Neuronal stem cell (in vitro differentiated cells): ENCODE measurements around the gene TMPRSS5.

ENCODE experiments used
- DNase-seq: peaks from one replicate; pipeline ENCODE4 v3.0.0-alpha.2; 2013; ENCODE audit warnings: low spot score
- H2AFZ ChIP-seq: one replicate; pipeline ENCODE4 v1.6.1; 2013; ENCODE audit warnings: mild to moderate bottlenecking, low read length, inconsistent platforms
- H2AK5ac ChIP-seq: 2 replicates; pipeline ENCODE4 v1.6.1; 2013; ENCODE audit warnings: low read depth, mild to moderate bottlenecking, inconsistent platforms, low read length, moderate library complexity, mixed read lengths
- H2BK120ac ChIP-seq: 2 replicates; pipeline ENCODE4 v1.6.1; 2013; ENCODE audit warnings: low read depth, mild to moderate bottlenecking, inconsistent platforms, low read length, moderate library complexity, mixed read lengths
- H2BK12ac ChIP-seq: one replicate; pipeline ENCODE4 v1.6.1; 2013; ENCODE audit warnings: low read length, inconsistent platforms
- H2BK15ac ChIP-seq: 2 replicates; pipeline ENCODE4 v1.6.1; 2013; ENCODE audit warnings: mild to moderate bottlenecking, low read length, inconsistent platforms, mixed read lengths
- H2BK5ac ChIP-seq: one replicate; pipeline ENCODE4 v1.6.1; 2013; ENCODE audit warnings: inconsistent platforms, mild to moderate bottlenecking, low read length, moderate library complexity
- H3K14ac ChIP-seq: one replicate; pipeline ENCODE4 v1.6.1; 2013; ENCODE audit warnings: low read length, inconsistent platforms
- H3K18ac ChIP-seq: 2 replicates; pipeline ENCODE4 v1.6.1; 2013; ENCODE audit warnings: low read length, inconsistent platforms
- H3K23ac ChIP-seq: 2 replicates; pipeline ENCODE4 v1.6.1; 2013; ENCODE audit warnings: low read depth, mild to moderate bottlenecking, mixed read lengths, low read length, inconsistent platforms; ENCODE audit not compliant: poor library complexity
- H3K27ac ChIP-seq: replicated peaks from 3 replicates; pipeline ENCODE4 v1.5.1; 2013; ENCODE audit warnings: low read length, inconsistent platforms
- H3K27me3 ChIP-seq, 3 experiments: 2 replicates each; pipeline ENCODE4 v1.6.1; 2013; ENCODE audit warnings: low read length in 3 of 3, mild to moderate bottlenecking in 2 of 3, inconsistent platforms in 1 of 3, low read depth in 1 of 3, mixed read lengths in 1 of 3, moderate library complexity in 1 of 3; ENCODE audit not compliant: control insufficient read depth in 3 of 3, insufficient read depth in 3 of 3
- H3K36me3 ChIP-seq, 2 donors: replicated peaks in 1 of 2; 2 replicates each; pipeline ENCODE4 v1.6.1; 2013; ENCODE audit warnings: low read length in 2 of 2; ENCODE audit not compliant: control insufficient read depth in 2 of 2, insufficient read depth in 2 of 2
- H3K4ac ChIP-seq: 2 replicates; pipeline ENCODE4 v1.6.1; 2013; ENCODE audit warnings: inconsistent platforms, mild to moderate bottlenecking, low read length, moderate library complexity
- H3K4me1 ChIP-seq, 2 donors: 1 replicate in 1 of 2; 2 replicates in 1 of 2; pipeline ENCODE4 v1.6.1; 2013; ENCODE audit warnings: low read length in 2 of 2, low read depth in 1 of 2; ENCODE audit not compliant: control insufficient read depth in 2 of 2, insufficient read depth in 1 of 2
- H3K4me2 ChIP-seq: one replicate; pipeline ENCODE4 v1.6.1; 2013; ENCODE audit warnings: mild to moderate bottlenecking, low read length, inconsistent platforms; ENCODE audit not compliant: insufficient read depth, poor library complexity, severe bottlenecking
- H3K4me3 ChIP-seq, 2 donors: 2 replicates each; pipeline ENCODE4 v1.5.1; 2013; ENCODE audit warnings: low read length in 2 of 2, mild to moderate bottlenecking in 2 of 2, inconsistent platforms in 1 of 2, moderate library complexity in 1 of 2
- H3K79me1 ChIP-seq: one replicate; pipeline ENCODE4 v1.6.1; 2013; ENCODE audit warnings: low read depth, mild to moderate bottlenecking, inconsistent platforms, low read length, moderate library complexity
- H3K9ac ChIP-seq: one replicate; pipeline ENCODE4 v1.6.1; 2013; ENCODE audit warnings: mild to moderate bottlenecking, low read depth, low read length, inconsistent platforms; ENCODE audit not compliant: poor library complexity
- H3K9me3 ChIP-seq, 2 donors: replicated peaks in 1 of 2; 2 replicates each; pipeline versions ENCODE3 to v1.6.1; 2013; ENCODE audit warnings: low read length in 2 of 2, mild to moderate bottlenecking in 2 of 2, inconsistent platforms in 1 of 2, low read depth in 1 of 2, mixed read lengths in 1 of 2, moderate library complexity in 1 of 2; ENCODE audit not compliant: control insufficient read depth in 2 of 2, insufficient read depth in 1 of 2
- H4K8ac ChIP-seq: one replicate; pipeline ENCODE4 v1.6.1; 2013; ENCODE audit warnings: low read depth, mild to moderate bottlenecking, inconsistent platforms, low read length, moderate library complexity
- H4K91ac ChIP-seq: one replicate; pipeline ENCODE4 v1.6.1; 2013; ENCODE audit warnings: low read length, low read depth, mild to moderate bottlenecking, inconsistent platforms; ENCODE audit not compliant: poor library complexity
- WGBS, 2 donors: extraction: QIAGEN DNeasy Blood & Tissue Kit; methylation state at CpG; one replicate each; pipeline ENCODE4 v1.1.7; 2013; ENCODE audit warnings: missing lambda C conversion rate in 2 of 2, mixed read lengths in 1 of 2; ENCODE audit not compliant: insufficient read length in 2 of 2, insufficient replicate concordance in 1 of 2; ENCODE audit errors: extremely low coverage in 2 of 2; 5-methylcytosine and 5-hydroxymethylcytosine counted together

Gene TMPRSS5

DNA sequence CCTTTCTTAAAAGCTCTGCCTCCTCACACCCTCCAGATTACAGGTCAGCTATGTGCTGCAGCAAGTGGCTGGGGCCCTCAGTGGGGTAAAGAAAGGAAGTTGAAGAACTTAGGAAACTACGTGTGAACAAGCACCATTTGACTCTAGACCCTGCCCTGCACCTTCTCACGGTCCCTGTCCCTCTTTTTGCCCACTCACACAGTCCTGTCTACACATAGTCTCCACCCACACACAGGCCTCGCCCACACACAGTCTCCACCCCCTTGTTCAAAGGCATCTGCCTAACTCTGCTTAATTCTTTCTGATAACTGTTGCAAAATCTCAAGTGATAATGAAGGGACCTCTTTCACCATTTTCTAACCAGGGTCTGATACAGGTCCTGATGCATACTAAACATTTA is 59.0 kb downstream of the TMPRSS5 start:
- no peak overlapping the region for H3K4me2 ChIP-seq
- H3K36me3 ChIP-seq = no peaks in the 10 kb centered on the region
- H3K14ac ChIP-seq = no peak overlapping the region
- no peak overlapping the region for H3K4ac ChIP-seq
- no peak overlapping the region for H2BK5ac ChIP-seq
- no peak overlapping the region for H3K18ac ChIP-seq
- H3K9me3 ChIP-seq = peaks cover 0 to 4% of the 10 kb centered on the region in 2 donors
- no peak overlapping the region for H2BK120ac ChIP-seq
- no peaks in the 10 kb centered on the region for H3K79me1 ChIP-seq
- H3K23ac ChIP-seq = no peak overlapping the region
- H3K27me3 ChIP-seq = peaks cover 0 to 11% (median 0%) of the 10 kb centered on the region in 3 experiments
- H2AK5ac ChIP-seq = no peak overlapping the region
- no peak overlapping the region for H4K91ac ChIP-seq
- H3K4me1 ChIP-seq = no peaks in the 10 kb centered on the region
- H3K9ac ChIP-seq = no peak overlapping the region
- H2BK15ac ChIP-seq = no peak overlapping the region
- no peak overlapping the region for H4K8ac ChIP-seq
- H2AFZ ChIP-seq = no peak overlapping the region
- no peak overlapping the region for H3K4me3 ChIP-seq
- DNase-seq = no peak
- H3K27ac ChIP-seq = no peak overlapping the region
- WGBS, 2 donors = no CpG with 5 or more reads among the region's 3 CpGs
- H2BK12ac ChIP-seq = no peak overlapping the region

DNA sequence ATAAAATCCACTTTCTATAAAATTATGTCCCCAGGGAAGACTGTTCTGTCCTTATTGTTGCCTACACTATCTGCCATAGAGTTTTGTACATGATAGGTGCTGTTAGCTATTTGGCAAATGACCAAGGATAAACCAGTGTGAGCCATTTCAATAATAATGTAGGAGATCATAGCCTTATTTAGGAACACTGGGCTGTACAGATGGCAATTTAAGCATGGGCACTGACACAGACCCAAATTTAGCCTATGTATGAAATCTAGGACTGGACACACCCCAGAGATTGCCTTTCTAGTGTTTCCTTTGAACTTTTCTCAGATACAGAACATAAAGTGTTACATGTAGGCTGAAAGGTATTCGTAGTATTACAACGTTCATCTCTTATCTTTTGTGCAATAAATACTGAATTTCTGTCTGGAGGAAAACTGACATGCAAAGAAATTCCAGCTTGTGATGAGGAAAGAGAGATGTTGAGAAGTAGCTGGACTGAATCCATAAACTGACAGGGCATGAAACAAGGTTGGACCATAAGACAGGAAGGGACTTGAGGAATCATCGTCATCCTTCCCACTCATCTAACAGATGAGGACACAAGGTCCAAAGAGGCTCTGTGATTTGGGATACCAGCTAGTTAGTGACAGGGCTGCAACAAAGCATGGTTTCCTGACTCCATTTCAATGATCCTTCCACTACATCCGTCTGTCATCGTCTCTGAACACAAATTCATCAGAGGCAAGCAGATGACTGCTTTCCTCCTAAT is 60.3 kb downstream of the TMPRSS5 start:
- no peak overlapping the region for H3K4me2 ChIP-seq
- no peaks in the 10 kb centered on the region for H3K79me1 ChIP-seq
- H3K9ac ChIP-seq = no peak overlapping the region
- H2BK15ac ChIP-seq = no peak overlapping the region
- no peak overlapping the region for H2BK12ac ChIP-seq
- no peak overlapping the region for H3K4me3 ChIP-seq
- no peak overlapping the region for H3K27ac ChIP-seq
- no peak overlapping the region for H2AK5ac ChIP-seq
- H3K9me3 ChIP-seq = peaks cover 0 to 4% of the 10 kb centered on the region in 2 donors
- DNase-seq = no peak
- no peaks in the 10 kb centered on the region for H3K36me3 ChIP-seq
- no peak overlapping the region for H3K4ac ChIP-seq
- H2BK120ac ChIP-seq = no peak overlapping the region
- WGBS, 2 donors = no CpG with 5 or more reads among the region's 5 CpGs
- no peak overlapping the region for H3K23ac ChIP-seq
- H3K4me1 ChIP-seq = no peaks in the 10 kb centered on the region
- no peak overlapping the region for H2AFZ ChIP-seq
- H3K14ac ChIP-seq = no peak overlapping the region
- no peak overlapping the region for H4K91ac ChIP-seq
- H3K18ac ChIP-seq = no peak overlapping the region
- peaks cover 0 to 15% (median 0%) of the 10 kb centered on the region in 3 experiments for H3K27me3 ChIP-seq
- no peak overlapping the region for H4K8ac ChIP-seq
- no peak overlapping the region for H2BK5ac ChIP-seq

DNA sequence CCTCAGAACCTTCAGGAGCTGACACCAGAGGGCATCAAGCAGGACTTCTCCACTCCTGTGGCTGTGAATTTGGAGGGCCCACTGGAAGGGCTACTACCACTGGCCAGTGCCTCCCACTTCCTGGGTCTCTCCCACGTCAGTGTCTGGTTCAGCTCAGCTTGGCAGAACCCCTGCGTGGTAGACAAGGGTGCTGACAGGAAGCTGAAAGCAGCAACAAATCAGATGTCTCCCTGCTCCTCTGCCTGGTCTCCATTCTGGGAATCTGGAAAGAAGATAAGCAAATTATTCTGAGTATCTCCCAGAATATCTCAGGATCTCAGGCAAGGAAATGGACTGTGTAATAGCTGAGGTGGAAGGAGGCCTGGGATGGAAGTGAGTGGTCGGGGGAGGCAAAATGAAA is 61.5 kb downstream of the TMPRSS5 start:
- H3K4me3 ChIP-seq = no peak overlapping the region
- WGBS, 2 donors = no CpG with 5 or more reads among the region's 3 CpGs
- no peak for DNase-seq

DNA sequence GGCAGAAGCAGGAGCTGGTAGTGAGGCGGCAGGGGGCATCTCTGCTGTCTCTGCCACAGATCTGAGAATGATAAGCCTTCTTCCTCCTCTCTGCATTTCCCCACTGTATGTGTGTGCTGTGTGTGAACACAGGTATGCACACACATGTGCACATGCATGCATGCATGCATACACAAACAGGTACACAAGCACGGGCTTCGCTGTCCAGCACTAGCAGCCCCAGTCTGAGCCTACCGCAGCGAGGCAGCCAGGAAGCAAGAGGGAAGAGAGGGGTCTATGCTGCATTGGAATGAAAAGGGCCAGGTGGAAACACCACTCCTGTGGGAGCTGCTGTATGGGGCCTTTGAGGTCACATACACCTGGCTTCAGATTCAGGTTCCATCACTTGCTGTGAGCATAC is 62.4 kb downstream of the TMPRSS5 start:
- Histone ChIP-seq H3K23ac (no peak overlapping the region), H3K9me3 (no peaks in the 10 kb centered on the region), H3K4me1 (no peaks in the 10 kb centered on the region), H2BK15ac (no peak overlapping the region), H3K4me3 (no peak overlapping the region), H3K9ac (no peak overlapping the region), H3K4ac (no peak overlapping the region), H3K79me1 (no peaks in the 10 kb centered on the region), H3K4me2 (no peak overlapping the region), H3K27ac (no peak overlapping the region), H3K14ac (peak overlapping the region; percentile 65), H2AK5ac (no peak overlapping the region), H2AFZ (no peak overlapping the region), H2BK120ac (no peak overlapping the region), H4K91ac (no peak overlapping the region), H3K36me3 (no peaks in the 10 kb centered on the region), H3K18ac (no peak overlapping the region), H2BK5ac (no peak overlapping the region), H3K27me3 (peaks cover 0 to 17% (median 0%) of the 10 kb centered on the region in 3 experiments), H4K8ac (no peak overlapping the region), H2BK12ac (no peak overlapping the region)
- WGBS, 2 donors = no CpG with 5 or more reads among the region's 5 CpGs
- no peak for DNase-seq

More for the DNA sequence above, 61.5 kb downstream of the TMPRSS5 start:
- Histone ChIP-seq H3K4me2 (no peak overlapping the region), H3K4me1 (no peaks in the 10 kb centered on the region), H3K9ac (no peak overlapping the region), H3K14ac (no peak overlapping the region), H3K4ac (no peak overlapping the region), H2AFZ (no peak overlapping the region), H2BK5ac (no peak overlapping the region), H3K36me3 (no peaks in the 10 kb centered on the region), H2AK5ac (no peak overlapping the region), H2BK12ac (no peak overlapping the region), H4K91ac (no peak overlapping the region), H3K79me1 (no peaks in the 10 kb centered on the region), H3K23ac (no peak overlapping the region), H4K8ac (no peak overlapping the region), H3K27me3 (peaks cover 0 to 15% (median 0%) of the 10 kb centered on the region in 3 experiments), H3K27ac (no peak overlapping the region), H2BK120ac (no peak overlapping the region), H3K9me3 (peaks cover 0 to under 1% of the 10 kb centered on the region in 2 donors), H3K18ac (no peak overlapping the region), H2BK15ac (no peak overlapping the region)
